Progenitor cell of endocrine pancreas (in vitro differentiated cells): Measurements from ENCODE around the gene RHOH. TPM values are rescaled to one million over a fixed set of nuclear protein-coding genes. Genes with fewer than 3 reads are reported as not detected.

Source experiments
- DNase-seq: peaks from one replicate; pipeline ENCODE4 v3.0.0; 2021; ENCODE audit warnings: low spot score; ENCODE audit not compliant: unreplicated experiment
- H3K27ac Mint-ChIP-seq: 2 replicates; pipeline ENCODE4 v1.8.0; 2021; ENCODE audit warnings: mild to moderate bottlenecking, moderate library complexity, mixed read lengths
- H3K27me3 Mint-ChIP-seq: 2 replicates; pipeline ENCODE4 v1.8.0; 2021; ENCODE audit warnings: mixed read lengths
- H3K36me3 Mint-ChIP-seq: 2 replicates; pipeline ENCODE4 v1.8.0; 2022; ENCODE audit warnings: mixed read lengths; ENCODE audit not compliant: insufficient read depth
- H3K4me1 Mint-ChIP-seq: 2 replicates; pipeline ENCODE4 v1.8.0; 2021; ENCODE audit warnings: low read depth, mixed read lengths
- H3K4me3 Mint-ChIP-seq: 2 replicates; pipeline ENCODE4 v1.8.0; 2021; ENCODE audit warnings: low read depth, mild to moderate bottlenecking, moderate library complexity, mixed read lengths
- H3K9me3 Mint-ChIP-seq: 2 replicates; pipeline ENCODE4 v1.8.0; 2021; ENCODE audit warnings: low read depth, mixed read lengths
- total RNA-seq: library from RNA; stranded (reverse); gene quantifications from 2 replicates; pipeline ENCODE4 v1.2.1, GENCODE V29; 2021
- TF ChIP-seq, protein P1 (sequence below): fragments of 200-600 bp; sonication (generic); IDR thresholded peaks from one replicate; pipeline ENCODE4 v1.5.0; 2021; ENCODE audit warnings: antibody characterized with exemption, mild to moderate bottlenecking; ENCODE audit not compliant: unreplicated experiment

The RHOH gene
- total RNA-seq, 1 donor from 2014 or later = 4.5 TPM

DNA sequence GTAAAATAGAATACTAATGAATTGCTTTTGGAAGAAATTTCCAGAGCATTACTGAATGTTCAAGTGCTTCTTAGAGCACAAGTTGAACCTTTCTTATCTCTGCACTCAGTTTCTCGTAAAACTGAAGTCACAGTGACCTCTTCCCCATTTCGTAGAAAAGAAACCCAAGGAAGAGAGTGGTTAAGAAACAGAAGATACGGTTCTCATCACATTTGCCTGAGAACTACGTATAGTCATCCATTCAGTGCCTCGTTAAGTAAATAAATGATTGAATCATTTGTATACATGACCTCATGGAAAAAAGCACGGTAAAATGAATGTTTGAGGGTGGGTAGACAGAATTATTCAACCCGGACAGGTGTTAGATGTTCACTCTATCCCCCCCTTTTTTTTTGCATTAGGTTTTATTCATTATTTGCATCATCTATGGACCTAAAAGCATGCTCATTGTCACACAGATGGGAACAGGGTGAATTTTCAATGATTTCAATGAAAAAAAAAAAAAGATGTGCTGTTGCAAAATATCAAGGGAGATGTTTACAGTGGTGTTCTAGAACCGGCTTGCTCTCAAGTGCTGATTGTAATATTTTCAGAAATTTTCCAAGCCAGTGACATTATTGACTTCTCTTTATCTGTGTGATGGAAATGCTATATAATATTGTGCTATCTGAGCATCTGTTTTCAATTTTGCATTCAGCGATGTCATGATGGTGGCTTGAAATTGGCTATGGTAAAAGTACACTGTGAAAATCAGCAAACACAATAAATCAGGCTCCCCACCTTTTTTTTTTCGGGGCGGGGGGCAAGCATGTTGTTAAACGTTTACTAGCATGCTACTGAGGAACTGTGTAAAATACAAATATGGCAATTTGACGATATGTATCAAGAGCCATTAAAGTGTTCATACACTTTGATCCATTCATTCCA is 4.3 kb downstream of the RHOH start:
- peaks cover 11% of the 10 kb centered on the region for H3K4me1 Mint-ChIP-seq
- no peak overlapping the region for H3K27ac Mint-ChIP-seq

GRCh38 chr4:40201898-40202297 is 5.1 kb downstream of the RHOH start:
- Mint-ChIP-seq H3K9me3 (no peaks in the 10 kb centered on the region), H3K36me3 (no peaks in the 10 kb centered on the region), H3K27me3 (no peaks in the 10 kb centered on the region), H3K4me3 (no peak overlapping the region), H3K4me1 (peaks cover 7% of the 10 kb centered on the region), H3K27ac (no peak overlapping the region)
- no peak for DNase-seq
- TF ChIP-seq, protein P1, sequence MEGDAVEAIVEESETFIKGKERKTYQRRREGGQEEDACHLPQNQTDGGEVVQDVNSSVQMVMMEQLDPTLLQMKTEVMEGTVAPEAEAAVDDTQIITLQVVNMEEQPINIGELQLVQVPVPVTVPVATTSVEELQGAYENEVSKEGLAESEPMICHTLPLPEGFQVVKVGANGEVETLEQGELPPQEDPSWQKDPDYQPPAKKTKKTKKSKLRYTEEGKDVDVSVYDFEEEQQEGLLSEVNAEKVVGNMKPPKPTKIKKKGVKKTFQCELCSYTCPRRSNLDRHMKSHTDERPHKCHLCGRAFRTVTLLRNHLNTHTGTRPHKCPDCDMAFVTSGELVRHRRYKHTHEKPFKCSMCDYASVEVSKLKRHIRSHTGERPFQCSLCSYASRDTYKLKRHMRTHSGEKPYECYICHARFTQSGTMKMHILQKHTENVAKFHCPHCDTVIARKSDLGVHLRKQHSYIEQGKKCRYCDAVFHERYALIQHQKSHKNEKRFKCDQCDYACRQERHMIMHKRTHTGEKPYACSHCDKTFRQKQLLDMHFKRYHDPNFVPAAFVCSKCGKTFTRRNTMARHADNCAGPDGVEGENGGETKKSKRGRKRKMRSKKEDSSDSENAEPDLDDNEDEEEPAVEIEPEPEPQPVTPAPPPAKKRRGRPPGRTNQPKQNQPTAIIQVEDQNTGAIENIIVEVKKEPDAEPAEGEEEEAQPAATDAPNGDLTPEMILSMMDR = no peak

More for the DNA sequence above, 4.3 kb downstream of the RHOH start:
- TF ChIP-seq, protein P1 = no peak
- H3K36me3 Mint-ChIP-seq = no peaks in the 10 kb centered on the region
- DNase-seq = no peak
- H3K27me3 Mint-ChIP-seq = no peaks in the 10 kb centered on the region
- no peaks in the 10 kb centered on the region for H3K9me3 Mint-ChIP-seq
- no peak overlapping the region for H3K4me3 Mint-ChIP-seq

DNA sequence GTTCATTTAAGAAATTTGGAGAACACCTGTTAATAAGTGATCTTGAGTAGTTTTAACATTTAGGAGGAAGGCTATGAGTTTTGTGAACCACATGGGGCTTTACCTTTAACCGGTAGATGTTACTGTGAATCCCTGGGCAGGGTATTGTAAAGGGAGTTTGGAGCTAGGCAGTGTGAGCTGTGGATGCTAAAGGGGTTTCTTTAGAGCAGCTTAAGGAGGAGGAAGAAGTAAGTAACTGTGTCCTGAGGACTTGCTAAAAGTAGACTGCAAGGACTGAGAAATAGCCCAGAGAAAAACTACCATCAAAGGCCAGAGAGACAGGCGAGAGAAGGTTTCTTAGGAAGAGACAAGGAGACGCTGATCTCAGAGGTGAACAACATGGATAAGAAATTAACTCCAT is 5.6 kb downstream of the RHOH start:
- Mint-ChIP-seq H3K4me1 (peaks cover 6% of the 10 kb centered on the region), H3K27me3 (no peaks in the 10 kb centered on the region), H3K27ac (no peak overlapping the region), H3K4me3 (no peak overlapping the region), H3K9me3 (no peaks in the 10 kb centered on the region), H3K36me3 (no peaks in the 10 kb centered on the region)
- TF ChIP-seq, protein P1 = no peak
- DNase-seq = no peak

DNA sequence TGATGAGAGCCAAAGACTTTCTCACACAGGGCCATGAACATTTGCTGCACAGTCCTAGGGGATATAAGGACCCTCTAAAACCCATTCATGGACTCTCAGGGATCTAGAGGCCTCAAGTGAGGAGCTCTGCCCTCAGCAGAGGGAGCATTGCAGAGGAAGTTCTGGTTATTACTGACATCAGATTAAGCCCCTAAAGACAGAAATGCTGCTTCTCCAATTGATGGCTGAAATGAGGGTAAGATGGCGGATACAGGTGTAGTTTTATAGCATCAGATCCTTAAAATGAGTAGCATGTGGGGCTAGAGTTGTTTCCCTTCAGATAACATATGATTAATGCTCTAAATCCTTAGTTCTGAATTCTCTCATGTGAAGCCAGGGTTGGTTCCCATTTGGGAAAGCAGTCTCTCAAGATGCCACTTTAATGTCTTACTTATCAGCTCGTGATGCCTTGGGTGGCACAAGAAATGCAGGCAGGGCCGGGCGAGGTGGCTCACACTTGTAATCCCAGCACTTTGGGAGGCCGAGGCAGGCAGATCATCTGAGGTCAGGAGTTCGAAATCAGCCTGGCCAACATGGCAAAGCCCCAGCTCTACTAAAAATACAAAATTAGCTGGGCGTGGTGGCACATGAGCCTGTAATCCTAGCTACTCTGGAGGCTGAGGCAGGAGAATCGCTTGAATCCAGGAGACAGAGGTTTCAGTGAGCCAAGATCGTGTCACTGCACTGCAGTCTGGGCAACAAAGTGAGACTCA is 7.9 kb downstream of the RHOH start:
- TF ChIP-seq, protein P1 = no peak
- Mint-ChIP-seq H3K4me3 (no peak overlapping the region), H3K27me3 (no peaks in the 10 kb centered on the region), H3K4me1 (no peaks in the 10 kb centered on the region), H3K36me3 (no peaks in the 10 kb centered on the region), H3K9me3 (no peaks in the 10 kb centered on the region), H3K27ac (no peak overlapping the region)
- DNase-seq = no peak

DNA sequence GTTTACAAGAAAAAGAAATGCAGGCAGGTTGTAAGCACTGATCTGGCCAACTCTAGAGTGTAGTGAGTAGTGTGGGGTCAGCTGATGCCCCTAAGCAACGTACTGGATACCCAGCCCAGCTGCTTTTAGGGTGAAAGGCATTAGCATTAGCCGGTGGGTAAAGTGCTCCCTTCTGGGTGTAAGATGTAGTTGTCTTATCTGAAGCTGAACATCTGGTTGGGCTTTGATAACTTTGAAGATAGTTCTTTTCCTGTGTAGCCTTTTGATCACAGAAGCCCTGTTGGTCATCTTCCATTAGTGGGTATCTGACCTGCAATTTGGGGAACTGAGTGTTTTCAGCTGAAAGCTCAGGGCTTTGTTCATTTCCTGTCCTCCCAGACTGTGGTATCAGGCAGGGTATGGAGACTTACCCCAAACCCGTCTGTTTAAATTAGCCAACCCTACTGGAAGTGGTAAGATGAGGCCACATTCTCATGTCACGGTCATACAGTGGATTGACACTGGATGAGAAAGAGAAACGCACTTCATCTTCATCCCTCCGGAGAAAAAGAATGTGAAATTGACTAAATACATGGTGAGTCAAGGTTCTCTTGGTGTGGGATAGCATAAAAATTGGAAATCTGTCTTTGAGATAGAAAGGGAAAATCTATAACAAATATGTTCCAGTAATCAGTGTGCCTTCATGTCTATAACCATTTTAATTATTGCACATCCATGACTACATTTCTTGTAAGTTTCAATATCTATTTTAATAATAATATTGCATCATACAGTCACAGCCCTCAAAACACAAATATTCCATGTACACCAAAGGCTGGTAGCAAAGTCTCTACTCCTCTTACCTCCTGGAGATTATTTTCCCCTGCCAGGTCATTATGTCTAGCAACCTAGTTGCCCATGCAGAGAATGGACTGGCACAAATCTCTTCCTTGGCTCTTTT is 8.7 kb downstream of the RHOH start:
- Mint-ChIP-seq H3K4me3 (no peak overlapping the region), H3K27ac (no peak overlapping the region), H3K36me3 (no peaks in the 10 kb centered on the region)

More for the DNA sequence above, 8.7 kb downstream of the RHOH start:
- H3K4me1 Mint-ChIP-seq = no peaks in the 10 kb centered on the region
- H3K27me3 Mint-ChIP-seq = no peaks in the 10 kb centered on the region
- TF ChIP-seq, protein P1 = no peak
- H3K9me3 Mint-ChIP-seq = no peaks in the 10 kb centered on the region
- no peak for DNase-seq
